T47D (cell line): Measurements from ENCODE around the gene NECAB2.

Experiments used
- DNase-seq, 2 experiments: peaks; one replicate each; pipeline versions ENCODE4 v3.0.0 to v3.0.0-alpha.2; 2011 to 2012; ENCODE audit warnings: low read depth in 1 of 2, low spot score in 1 of 2
- JUND ChIP-seq: IDR thresholded peaks from 2 replicates; pipeline ENCODE4 v1.6.1; 2012; ENCODE audit warnings: low read depth
- in situ Hi-C: cut with HindIII; loops from 2 replicates; pipeline ENCODE4 v1.10.0; 2016; ENCODE audit warnings: low sequenced_read_pairs, low pct_unique_long_range_greater_than_20kb

The NECAB2 gene

DNA sequence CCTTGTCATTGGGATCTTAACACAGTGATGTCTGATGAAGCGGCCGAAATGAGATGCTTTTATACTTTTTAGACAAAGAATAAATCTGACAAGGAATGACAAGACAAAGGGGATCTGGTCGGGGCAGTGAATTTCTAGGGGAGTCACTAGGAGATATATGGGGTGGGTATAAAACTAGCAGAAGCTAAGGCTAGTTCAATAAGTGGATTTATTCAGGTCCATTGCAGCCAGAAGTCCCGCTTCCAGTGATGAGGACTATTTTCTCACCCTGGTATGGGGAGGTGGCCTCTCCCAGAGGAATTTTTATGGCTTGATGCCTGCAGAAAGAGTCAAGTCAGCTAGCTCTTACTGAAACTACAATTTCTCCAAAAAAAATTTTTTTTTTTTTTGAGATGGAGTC lies 50.7 kb downstream of the NECAB2 start:
- no peak for TF ChIP-seq JUND
- DNase-seq, result no peak
- in situ Hi-C loops, result no loop called here

DNA sequence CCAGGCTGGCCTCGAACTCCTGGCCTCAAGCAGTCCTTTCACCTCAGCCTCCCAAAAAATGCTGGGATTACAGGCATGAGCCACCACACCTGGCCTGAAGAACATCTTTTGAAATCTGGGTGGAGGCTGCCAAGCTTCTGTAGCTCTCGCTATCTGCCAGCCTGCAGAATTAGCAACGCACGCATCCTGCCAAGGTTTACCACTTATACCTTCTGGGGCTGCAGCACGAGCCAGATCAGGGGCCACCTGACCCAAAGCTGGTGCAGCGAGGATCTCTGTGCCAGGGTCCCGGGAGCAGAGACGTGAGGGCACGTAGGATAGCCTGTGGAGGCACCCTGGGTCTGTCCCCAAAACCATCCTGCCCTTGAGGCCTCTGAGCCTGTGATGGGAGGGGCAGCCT lies 52.3 kb downstream of the NECAB2 start:
- DNase-seq, result no peak
- TF ChIP-seq JUND, result no peak
- in situ Hi-C loops, result no loop called here

DNA sequence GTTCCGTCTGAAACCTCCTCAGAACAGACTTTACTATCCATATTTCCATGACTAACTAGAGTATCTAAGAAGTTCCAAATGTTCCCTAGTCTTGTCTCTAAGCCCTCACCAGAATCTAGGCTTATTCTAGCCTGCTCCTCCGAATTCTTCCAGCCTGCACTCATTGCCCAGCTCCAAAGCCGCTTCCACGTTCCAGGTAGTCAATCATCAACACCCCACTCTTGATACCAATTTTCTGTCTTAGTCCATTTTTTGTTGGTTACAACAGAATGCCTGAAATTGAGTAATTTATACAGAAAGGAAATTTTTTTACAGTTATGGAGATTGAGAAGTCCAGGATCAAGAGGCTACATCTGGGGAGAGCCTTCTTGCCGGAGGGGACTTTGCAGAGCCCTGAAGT lies 53.4 kb downstream of the NECAB2 start:
- DNase-seq, result no peak
- no peak for TF ChIP-seq JUND
- in situ Hi-C loops, result no loop called here

DNA sequence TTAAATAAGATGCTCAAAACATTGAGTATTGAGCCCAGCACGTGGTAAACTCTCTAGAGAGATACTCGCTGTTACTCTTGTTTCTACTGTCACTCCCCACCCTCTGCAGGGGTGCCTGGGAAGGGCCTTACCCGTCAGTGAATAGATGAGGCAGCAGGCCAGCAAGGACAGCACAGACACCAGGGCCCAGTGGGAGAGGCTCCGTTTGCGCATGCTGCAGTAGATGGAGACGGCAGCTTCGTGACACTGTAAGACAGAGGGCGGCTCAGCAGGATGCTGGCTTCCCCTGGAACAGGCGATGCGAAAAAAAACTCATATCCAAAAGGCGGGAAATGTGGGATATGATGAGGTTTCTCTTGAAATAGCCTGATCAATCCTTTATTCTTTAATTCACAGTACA lies 54.6 kb downstream of the NECAB2 start:
- in situ Hi-C loops, result no loop called here
- no peak for DNase-seq

DNA sequence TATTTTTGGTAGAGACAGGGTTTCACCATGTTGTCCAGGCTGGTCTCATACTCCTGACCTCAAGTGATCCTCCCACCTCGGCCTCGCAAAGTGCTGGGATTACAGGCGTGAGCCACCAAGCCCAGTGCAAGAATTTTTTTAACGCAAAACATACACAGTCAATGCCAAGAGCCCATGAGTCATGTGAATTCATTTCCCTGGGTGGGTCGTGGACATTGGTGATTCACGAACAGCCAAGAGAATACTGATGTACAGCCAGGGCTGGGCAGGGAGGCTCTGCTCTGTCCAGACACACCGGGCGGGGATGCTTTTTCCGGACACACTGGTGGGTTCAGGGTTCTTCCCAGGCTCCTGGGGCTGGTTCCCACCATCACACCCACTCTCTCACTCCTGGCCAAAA lies 56.8 kb downstream of the NECAB2 start:
- DNase-seq, result no peak
- no peak for TF ChIP-seq JUND
- in situ Hi-C loops, result no loop called here

More for the DNA sequence above, 54.6 kb downstream of the NECAB2 start:
- no peak for TF ChIP-seq JUND

DNA sequence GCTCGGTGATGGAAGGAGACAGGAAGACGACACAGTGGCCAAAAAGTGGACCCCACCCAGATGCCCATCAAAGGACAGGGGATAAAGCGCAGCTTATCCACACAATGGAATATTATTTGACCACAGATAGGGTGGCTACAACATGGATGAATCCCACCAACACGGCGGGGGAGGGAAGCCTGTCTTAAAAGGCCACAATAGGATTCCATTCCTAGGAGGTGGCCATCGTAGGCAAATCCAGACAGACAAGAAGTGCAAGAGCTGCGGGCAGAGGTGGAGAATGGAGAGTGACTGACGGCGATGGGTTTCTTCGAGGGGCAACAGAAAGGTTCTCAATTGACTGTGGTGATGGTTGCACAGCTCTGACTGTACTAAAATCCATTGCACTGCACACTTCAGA lies 58.6 kb downstream of the NECAB2 start:
- no peak for DNase-seq
- no peak for TF ChIP-seq JUND
- in situ Hi-C loops, result no loop called here

DNA sequence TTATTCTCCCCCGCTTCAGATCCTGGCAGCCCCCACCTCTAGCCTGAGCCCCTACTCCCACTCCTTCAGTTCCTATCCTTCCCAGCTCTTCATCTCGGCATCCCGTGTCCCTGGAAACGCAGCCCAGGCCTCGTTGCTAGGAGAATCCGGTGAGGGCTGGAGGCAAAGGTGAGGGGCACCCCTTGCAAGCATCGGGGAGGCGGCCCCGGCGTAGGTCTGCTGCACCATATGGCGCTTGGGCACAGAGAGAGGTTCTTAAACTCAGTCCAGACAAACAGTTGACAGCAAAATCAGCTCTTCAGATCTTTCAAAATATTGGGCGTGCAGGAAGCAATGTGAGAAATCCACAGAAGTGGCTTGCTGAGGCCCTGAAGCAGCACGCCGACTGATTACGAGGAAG lies 59.6 kb downstream of the NECAB2 start:
- DNase-seq, result no peak
- in situ Hi-C loops, result no loop called here
- no peak for TF ChIP-seq JUND

DNA sequence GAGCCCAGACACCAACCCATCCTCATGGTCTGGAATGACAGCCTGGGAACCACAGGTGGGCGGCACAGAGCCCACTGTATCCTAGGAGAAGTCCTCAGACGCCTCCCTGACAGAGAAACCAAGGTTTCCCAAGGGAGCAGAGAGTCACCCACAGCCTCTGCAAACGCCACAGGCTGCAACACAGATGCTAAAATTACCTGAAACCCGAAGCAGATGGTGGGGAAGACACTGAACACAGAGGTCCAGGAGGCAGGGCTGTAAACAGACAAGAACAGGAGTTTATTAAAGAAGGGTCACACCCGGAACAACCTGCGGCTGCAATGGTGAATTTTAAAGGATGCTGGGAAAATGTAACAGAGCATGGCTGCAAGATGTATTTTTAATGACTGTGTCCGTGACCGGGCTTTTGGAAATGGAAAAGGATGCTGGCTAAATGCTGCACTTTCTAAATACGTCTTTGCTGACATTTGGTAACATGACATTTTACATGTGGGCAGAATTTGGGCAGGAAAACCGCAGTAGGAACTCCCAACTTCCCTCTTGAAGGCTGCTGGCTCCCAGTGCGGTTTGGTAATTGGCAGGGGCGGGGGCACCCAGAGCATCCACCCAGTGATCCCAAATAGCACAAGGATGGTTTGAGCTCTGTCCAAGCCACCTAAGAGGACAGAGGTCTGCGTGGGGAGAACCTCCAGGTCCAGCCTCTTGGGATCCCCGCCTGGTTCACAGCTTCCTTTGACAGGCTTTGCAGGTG lies 61.4 kb downstream of the NECAB2 start:
- DNase-seq, result no peak
- TF ChIP-seq JUND, result no peak
- in situ Hi-C loops, result no loop called here

DNA sequence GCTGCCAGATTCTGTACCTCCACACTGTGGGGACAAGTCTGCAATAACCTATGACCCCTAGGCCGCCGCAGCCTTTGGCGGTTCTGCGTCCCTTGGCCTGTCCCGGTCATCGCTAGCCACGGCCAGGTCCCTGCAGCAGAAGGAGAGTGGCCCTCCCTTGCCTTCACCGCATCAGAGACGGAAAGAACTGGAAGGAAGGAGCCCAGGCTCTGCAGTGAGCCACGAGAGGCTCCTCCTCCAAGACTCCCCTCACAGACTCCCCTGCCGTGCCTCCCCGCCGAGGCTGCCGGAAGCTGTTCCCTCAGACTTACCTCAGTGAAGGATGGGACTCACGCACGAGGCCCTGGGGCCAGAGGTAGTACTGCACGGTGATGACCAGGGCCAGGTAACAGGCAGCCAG lies 63.5 kb downstream of the NECAB2 start:
- in situ Hi-C loops, result no loop called here
- TF ChIP-seq JUND, result no peak
- no peak for DNase-seq

DNA sequence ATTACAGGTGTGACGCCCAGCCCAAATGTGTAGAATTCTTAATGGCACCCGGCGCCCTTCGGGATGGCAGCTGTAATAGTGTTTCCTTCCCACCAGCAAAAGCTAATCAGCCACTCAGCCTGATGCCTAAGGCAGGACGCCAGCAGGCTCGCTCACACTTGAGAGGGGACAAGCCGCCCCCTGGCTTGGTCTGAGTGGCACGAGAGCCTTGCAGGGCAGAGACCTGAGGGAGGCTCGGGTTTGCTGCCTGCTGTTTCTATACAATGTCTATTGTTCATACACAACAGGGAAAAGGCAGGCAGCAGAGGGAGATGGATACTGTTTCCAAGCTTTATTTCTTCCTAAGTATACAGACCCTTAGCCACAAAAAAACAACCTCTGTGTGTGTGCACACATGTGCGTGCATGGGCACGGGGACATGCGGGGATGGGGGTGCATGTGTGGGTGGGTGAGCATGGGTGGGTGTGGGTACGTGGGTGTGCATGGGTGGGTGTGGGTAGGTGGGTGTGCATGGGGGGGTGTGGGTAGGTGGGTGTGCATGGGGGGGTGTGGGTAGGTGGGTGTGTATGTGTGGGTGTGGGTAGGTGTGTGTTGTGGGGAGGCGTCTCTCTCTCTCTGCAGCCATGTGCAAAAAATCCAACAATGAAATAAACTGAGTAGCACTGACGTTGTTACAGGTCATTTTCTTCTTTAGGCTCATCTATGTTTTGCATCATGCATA lies 64.6 kb downstream of the NECAB2 start:
- in situ Hi-C loops, result no loop called here
- no peak for TF ChIP-seq JUND
- no peak for DNase-seq

DNA sequence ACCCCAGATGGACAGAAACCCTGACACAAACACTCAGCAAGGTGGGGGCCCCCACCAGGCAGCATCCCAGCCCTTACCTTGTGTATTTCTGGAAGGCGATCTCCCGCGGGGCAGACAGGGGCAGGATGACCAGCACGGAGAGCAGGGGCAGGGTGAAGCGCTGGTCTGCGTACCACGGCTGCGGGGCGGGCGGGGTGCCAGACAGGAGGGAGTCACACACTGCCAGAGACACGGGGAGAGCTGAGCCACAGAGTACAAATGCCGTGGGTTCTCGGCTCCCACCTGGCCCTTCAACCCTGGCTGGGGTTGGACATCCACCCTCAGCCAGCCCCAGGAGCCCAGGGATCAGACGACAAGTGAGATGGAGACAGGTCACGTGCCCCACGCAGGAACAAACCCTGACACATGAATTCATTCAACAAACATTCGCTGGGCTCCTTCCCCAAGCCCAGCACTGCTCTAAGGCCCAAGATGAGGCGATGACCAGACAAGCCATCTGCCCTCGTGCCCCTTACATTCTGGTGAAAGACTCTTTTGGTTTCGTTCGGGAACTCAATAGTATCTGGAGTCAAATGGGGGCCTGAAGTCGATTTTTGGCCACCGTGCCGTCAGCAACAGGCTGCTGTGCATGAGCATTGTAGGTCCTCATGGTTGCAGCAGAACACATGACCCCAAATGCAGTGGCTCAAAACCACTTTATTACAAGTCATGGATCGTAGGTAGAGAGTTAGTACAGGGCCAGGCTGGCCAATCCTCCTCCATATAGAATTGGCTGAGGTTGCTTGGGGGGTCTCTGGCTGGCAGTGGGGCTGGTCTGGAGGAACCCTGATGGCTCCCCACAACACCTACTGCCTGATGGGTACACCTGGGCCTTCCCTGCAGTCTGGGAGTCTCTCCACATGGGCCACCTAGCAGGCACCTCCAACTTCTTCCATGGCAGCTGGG lies 65.5 kb downstream of the NECAB2 start:
- DNase-seq, result no peak
- in situ Hi-C loops, result no loop called here
- TF ChIP-seq JUND, result no peak

DNA sequence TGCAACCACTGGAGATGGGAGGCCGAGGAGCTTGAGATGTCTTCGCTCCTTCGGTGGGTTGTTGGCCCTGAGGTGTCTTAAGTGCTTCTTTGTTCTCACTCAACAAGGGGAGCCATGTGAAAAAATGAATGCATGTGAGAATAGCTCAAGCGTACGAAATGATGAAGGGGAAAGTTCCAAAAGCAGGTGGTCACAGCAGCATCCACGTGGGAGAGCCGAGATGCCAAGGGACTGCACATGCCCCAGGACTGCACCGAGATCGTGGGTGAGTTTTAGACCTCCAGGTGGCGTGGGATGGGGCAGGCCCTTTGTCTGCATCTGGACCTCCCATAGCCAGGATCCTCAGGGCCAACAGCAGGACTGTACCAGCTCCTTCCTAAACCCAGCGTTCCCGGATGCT lies 66.5 kb downstream of the NECAB2 start:
- in situ Hi-C loops, result no loop called here
- no peak for TF ChIP-seq JUND
- DNase-seq, result no peak

DNA sequence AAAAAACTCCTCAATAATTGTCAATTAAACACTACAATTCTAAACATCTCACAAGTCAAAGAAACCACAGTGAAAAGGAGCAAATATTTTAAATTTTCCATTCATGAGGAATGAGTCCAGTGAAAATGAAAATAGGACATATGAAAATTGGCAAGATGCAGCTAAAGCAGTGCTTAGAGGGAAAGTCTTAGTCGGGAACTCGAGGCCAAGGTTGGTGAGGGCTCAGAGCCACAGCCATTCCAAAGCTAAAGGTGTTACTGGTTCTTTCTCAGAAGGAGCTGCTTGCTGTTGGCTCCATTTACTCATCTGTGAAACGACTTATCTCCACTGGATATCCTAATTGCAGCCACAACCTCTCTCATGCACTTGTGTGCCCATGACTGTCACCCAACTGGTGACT lies 68.1 kb downstream of the NECAB2 start:
- in situ Hi-C loops, result no loop called here
- no peak for TF ChIP-seq JUND
- DNase-seq, result no peak
